ENCODE results near the gene ALK.

ALK gene

GRCh38 chr2:29650631-29651097, 270.7 kb downstream of the ALK start:
- Mint-ChIP-seq H3K27me3 (peaks cover 10% of the 10 kb centered on the region), H3K4me1 (no peaks in the 10 kb centered on the region), H3K4me3 (no peak overlapping the region), H3K27ac (no peak overlapping the region), H3K9me3 (peaks cover 30% of the 10 kb centered on the region), H3K36me3 (ENCODE audit: low read depth) (peaks cover 4% of the 10 kb centered on the region)
- no peak for DNase-seq
- ATAC-seq = no peak

- Mint-ChIP-seq H3K4me3 (no peak overlapping the region), H3K36me3 (ENCODE audit: low read depth) (peaks cover 4% of the 10 kb centered on the region), H3K4me1 (no peaks in the 10 kb centered on the region)
Observed at GRCh38 chr2:29644949-29645348, 276.4 kb downstream of the ALK start.

GRCh38 chr2:29643196-29643595, 278.2 kb downstream of the ALK start:
- Mint-ChIP-seq H3K9me3 (peaks cover 14% of the 10 kb centered on the region), H3K27ac (no peak overlapping the region), H3K4me3 (no peak overlapping the region), H3K4me1 (no peaks in the 10 kb centered on the region), H3K36me3 (ENCODE audit: low read depth) (no peaks in the 10 kb centered on the region), H3K27me3 (peaks cover 1% of the 10 kb centered on the region)
- DNase-seq (no peak), ATAC-seq (no peak)

More at GRCh38 chr2:29644949-29645348, 276.4 kb downstream of the ALK start:
- Mint-ChIP-seq H3K27me3 (peaks cover 2% of the 10 kb centered on the region), H3K9me3 (peaks cover 29% of the 10 kb centered on the region), H3K27ac (no peak overlapping the region)
- DNase-seq = no peak
- no peak for ATAC-seq

GRCh38 chr2:29640360-29640759, 281.0 kb downstream of the ALK start:
- ATAC-seq = no peak
- Mint-ChIP-seq H3K27me3 (peaks cover 3% of the 10 kb centered on the region), H3K4me1 (no peaks in the 10 kb centered on the region), H3K36me3 (ENCODE audit: low read depth) (no peaks in the 10 kb centered on the region), H3K9me3 (no peaks in the 10 kb centered on the region), H3K27ac (no peak overlapping the region), H3K4me3 (no peak overlapping the region)
- DNase-seq = no peak

- Mint-ChIP-seq H3K9me3 (no peaks in the 10 kb centered on the region), H3K4me3 (no peak overlapping the region)
- no peak for ATAC-seq
Observed at GRCh38 chr2:29638641-29639040, 282.7 kb downstream of the ALK start.

GRCh38 chr2:29634916-29635315, 286.5 kb downstream of the ALK start:
- no peaks in the 10 kb centered on the region for H3K9me3 Mint-ChIP-seq
- H3K27me3 Mint-ChIP-seq = peaks cover 12% of the 10 kb centered on the region
- H3K27ac Mint-ChIP-seq = no peak overlapping the region
- H3K36me3 Mint-ChIP-seq (ENCODE audit: low read depth) = no peaks in the 10 kb centered on the region
- no peak for DNase-seq
- H3K4me1 Mint-ChIP-seq = no peaks in the 10 kb centered on the region
- no peak for ATAC-seq
- H3K4me3 Mint-ChIP-seq = no peak overlapping the region

More at GRCh38 chr2:29638641-29639040, 282.7 kb downstream of the ALK start:
- no peak for DNase-seq
- H3K27me3 Mint-ChIP-seq = peaks cover 3% of the 10 kb centered on the region
- no peak overlapping the region for H3K27ac Mint-ChIP-seq
- no peaks in the 10 kb centered on the region for H3K4me1 Mint-ChIP-seq
- no peaks in the 10 kb centered on the region for H3K36me3 Mint-ChIP-seq (ENCODE audit: low read depth)

- Mint-ChIP-seq H3K27me3 (peaks cover 9% of the 10 kb centered on the region), H3K4me3 (no peak overlapping the region), H3K9me3 (no peaks in the 10 kb centered on the region), H3K27ac (no peak overlapping the region), H3K4me1 (no peaks in the 10 kb centered on the region), H3K36me3 (ENCODE audit: low read depth) (no peaks in the 10 kb centered on the region)
- DNase-seq (no peak), ATAC-seq (no peak)
Observed at GRCh38 chr2:29632018-29632417, 289.4 kb downstream of the ALK start.

GRCh38 chr2:29629495-29629894, 291.9 kb downstream of the ALK start:
- Mint-ChIP-seq H3K4me3 (no peak overlapping the region), H3K36me3 (ENCODE audit: low read depth) (no peaks in the 10 kb centered on the region), H3K4me1 (no peaks in the 10 kb centered on the region), H3K9me3 (no peaks in the 10 kb centered on the region), H3K27me3 (peaks cover 9% of the 10 kb centered on the region), H3K27ac (no peak overlapping the region)
- ATAC-seq (no peak), DNase-seq (no peak)

GRCh38 chr2:29628862-29629261, 292.5 kb downstream of the ALK start:
- no peaks in the 10 kb centered on the region for H3K9me3 Mint-ChIP-seq
- no peaks in the 10 kb centered on the region for H3K36me3 Mint-ChIP-seq (ENCODE audit: low read depth)
- H3K27me3 Mint-ChIP-seq = peaks cover 11% of the 10 kb centered on the region
- no peak overlapping the region for H3K27ac Mint-ChIP-seq
- DNase-seq (no peak), ATAC-seq (no peak)
- no peaks in the 10 kb centered on the region for H3K4me1 Mint-ChIP-seq
- no peak overlapping the region for H3K4me3 Mint-ChIP-seq

GRCh38 chr2:29628108-29628745, 293.2 kb downstream of the ALK start:
- Mint-ChIP-seq H3K4me3 (no peak overlapping the region), H3K9me3 (no peaks in the 10 kb centered on the region), H3K4me1 (no peaks in the 10 kb centered on the region), H3K36me3 (ENCODE audit: low read depth) (no peaks in the 10 kb centered on the region), H3K27ac (no peak overlapping the region), H3K27me3 (peaks cover 10% of the 10 kb centered on the region)
- DNase-seq = no peak
- no peak for ATAC-seq

- DNase-seq (no peak), ATAC-seq (no peak)
- Mint-ChIP-seq H3K9me3 (no peaks in the 10 kb centered on the region), H3K27ac (no peak overlapping the region), H3K4me1 (no peaks in the 10 kb centered on the region), H3K27me3 (peaks cover 3% of the 10 kb centered on the region), H3K4me3 (no peak overlapping the region), H3K36me3 (ENCODE audit: low read depth) (no peaks in the 10 kb centered on the region)
Observed at GRCh38 chr2:29627279-29627711, 294.1 kb downstream of the ALK start.

GRCh38 chr2:29620890-29621289, 300.5 kb downstream of the ALK start:
- DNase-seq (no peak), ATAC-seq (no peak)
- Mint-ChIP-seq H3K27me3 (peaks cover 10% of the 10 kb centered on the region), H3K27ac (no peak overlapping the region), H3K4me1 (no peaks in the 10 kb centered on the region), H3K36me3 (ENCODE audit: low read depth) (no peaks in the 10 kb centered on the region), H3K9me3 (no peaks in the 10 kb centered on the region), H3K4me3 (no peak overlapping the region)

- no peak for ATAC-seq
- Mint-ChIP-seq H3K9me3 (no peaks in the 10 kb centered on the region), H3K4me3 (no peak overlapping the region), H3K36me3 (ENCODE audit: low read depth) (no peaks in the 10 kb centered on the region), H3K27me3 (peaks cover 10% of the 10 kb centered on the region), H3K4me1 (no peaks in the 10 kb centered on the region), H3K27ac (no peak overlapping the region)
- DNase-seq = no peak
Observed at GRCh38 chr2:29619689-29620088, 301.7 kb downstream of the ALK start.

- no peaks in the 10 kb centered on the region for H3K4me1 Mint-ChIP-seq
- H3K36me3 Mint-ChIP-seq (ENCODE audit: low read depth) = no peaks in the 10 kb centered on the region
Observed at GRCh38 chr2:29618024-29618423, 303.4 kb downstream of the ALK start.

GRCh38 chr2:29617351-29617750, 304.0 kb downstream of the ALK start:
- ATAC-seq (no peak), DNase-seq (no peak)
- no peaks in the 10 kb centered on the region for H3K9me3 Mint-ChIP-seq
- H3K27ac Mint-ChIP-seq = no peak overlapping the region
- peaks cover 12% of the 10 kb centered on the region for H3K27me3 Mint-ChIP-seq
- H3K4me3 Mint-ChIP-seq = no peak overlapping the region
- H3K4me1 Mint-ChIP-seq = no peaks in the 10 kb centered on the region
- no peaks in the 10 kb centered on the region for H3K36me3 Mint-ChIP-seq (ENCODE audit: low read depth)

More at GRCh38 chr2:29618024-29618423, 303.4 kb downstream of the ALK start:
- no peaks in the 10 kb centered on the region for H3K9me3 Mint-ChIP-seq
- no peak overlapping the region for H3K27ac Mint-ChIP-seq
- no peak overlapping the region for H3K4me3 Mint-ChIP-seq
- ATAC-seq = no peak
- DNase-seq = no peak
- peaks cover 12% of the 10 kb centered on the region for H3K27me3 Mint-ChIP-seq

- no peak overlapping the region for H3K4me3 Mint-ChIP-seq
- H3K27me3 Mint-ChIP-seq = peaks cover 14% of the 10 kb centered on the region
- ATAC-seq (no peak), DNase-seq (no peak)
- H3K27ac Mint-ChIP-seq = no peak overlapping the region
- H3K9me3 Mint-ChIP-seq = no peaks in the 10 kb centered on the region
- no peaks in the 10 kb centered on the region for H3K36me3 Mint-ChIP-seq (ENCODE audit: low read depth)
- H3K4me1 Mint-ChIP-seq = no peaks in the 10 kb centered on the region
Observed at GRCh38 chr2:29616569-29616968, 304.8 kb downstream of the ALK start.
